Endometrial microvascular endothelial cells (primary cell): ENCODE measurements around the gene CIITA. TPM values are rescaled to one million over a fixed set of nuclear protein-coding genes. Genes with fewer than 3 reads are reported as not detected.
"Not testable (repeated sequence)": the region's sequence is repeated elsewhere in the genome, so short reads cannot be mapped to it uniquely, and the experiment has no call there.

ENCODE experiments used
- in situ Hi-C: cut with HindIII; loops from 2 replicates; pipeline ENCODE4 v1.10.0; 2017; ENCODE audit warnings: low sequenced_read_pairs, low pct_unique_long_range_greater_than_20kb; ENCODE audit errors: inconsistent ontology term
- total RNA-seq: library from RNA; depleted of rRNA; stranded (reverse); fragments of >200 nt; gene quantifications from one replicate; pipeline ENCODE4 v1.2.3, GENCODE V29; 2015; ENCODE audit errors: inconsistent ontology term

CIITA gene
- total RNA-seq, 1 donor from 2014 or later, result not detected

GRCh38 chr16:10964039-10964890, 87.3 kb downstream of the CIITA start:
- in situ Hi-C loops, result no loop called here

- in situ Hi-C loops, result no loop called here
Observed at GRCh38 chr16:10964891-10965326, 87.9 kb downstream of the CIITA start.

- in situ Hi-C loops, result no loop called here
Observed at GRCh38 chr16:10965440-10966061, 88.5 kb downstream of the CIITA start.

GRCh38 chr16:10966129-10966528, 89.1 kb downstream of the CIITA start:
- in situ Hi-C loops, result no loop called here

GRCh38 chr16:10966559-10966958, 89.6 kb downstream of the CIITA start:
- in situ Hi-C loops, result not testable (repeated sequence)

- in situ Hi-C loops, result no loop called here
Observed at GRCh38 chr16:10967986-10968385, 91.0 kb downstream of the CIITA start.

- in situ Hi-C loops, result no loop called here
Observed at GRCh38 chr16:10968498-10968897, 91.5 kb downstream of the CIITA start.

- in situ Hi-C loops, result no loop called here
Observed at GRCh38 chr16:10969615-10970014, 92.6 kb downstream of the CIITA start.

- in situ Hi-C loops, result no loop called here
Observed at GRCh38 chr16:10970065-10970464, 93.1 kb downstream of the CIITA start.

GRCh38 chr16:10971560-10971961, 94.6 kb downstream of the CIITA start:
- in situ Hi-C loops, result no loop called here

- in situ Hi-C loops, result no loop called here
Observed at GRCh38 chr16:10972108-10972818, 95.3 kb downstream of the CIITA start.

- in situ Hi-C loops, result no loop called here
Observed at GRCh38 chr16:10972819-10973464, 95.9 kb downstream of the CIITA start.

- in situ Hi-C loops, result no loop called here
Observed at GRCh38 chr16:10976634-10977033, 99.6 kb downstream of the CIITA start.

GRCh38 chr16:10978124-10978523, 101.1 kb downstream of the CIITA start:
- in situ Hi-C loops, result no loop called here

GRCh38 chr16:10978871-10979446, 102.0 kb downstream of the CIITA start:
- in situ Hi-C loops, result no loop called here

GRCh38 chr16:10979717-10980601, 103.0 kb downstream of the CIITA start:
- in situ Hi-C loops, result no loop called here

- in situ Hi-C loops, result no loop called here
Observed at GRCh38 chr16:10980813-10981212, 103.8 kb downstream of the CIITA start.

GRCh38 chr16:10981697-10982216, 104.8 kb downstream of the CIITA start:
- in situ Hi-C loops, result no loop called here
